Stomach (tissue), 4 donors: ENCODE data around the gene RNASE4.

ENCODE experiments used
- EP300 ChIP-seq: sonication (generic); formaldehyde crosslinking; IDR thresholded peaks from one replicate; pipeline ENCODE4 v1.6.1; 2017; ENCODE audit warnings: antibody characterized with exemption
- POLR2A ChIP-seq, 4 donors: fragments of 450-650 bp; IDR thresholded peaks; one replicate each; pipeline ENCODE4 v1.6.1; 2016; ENCODE audit warnings: antibody characterized with exemption in 4 of 4, control low read depth in 2 of 4, mild to moderate bottlenecking in 1 of 4, moderate library complexity in 1 of 4
- POLR2AphosphoS5 ChIP-seq, 3 donors: sonication (generic); formaldehyde crosslinking; IDR thresholded peaks; one replicate each; pipeline ENCODE4 v1.6.1; 2016; ENCODE audit warnings: antibody characterized with exemption in 3 of 3
- TF ChIP-seq, protein P1 (sequence below), 7 experiments: fragments of 450-650 bp in 4 of 7; fragments of 200-600 bp in 3 of 7; sonication (generic) in 3 of 7; IDR thresholded peaks; one replicate each; pipeline ENCODE4 v1.5.1; 2016 to 2019; ENCODE audit warnings: antibody characterized with exemption in 7 of 7, control low read depth in 2 of 7, mild to moderate bottlenecking in 1 of 7

DNA sequence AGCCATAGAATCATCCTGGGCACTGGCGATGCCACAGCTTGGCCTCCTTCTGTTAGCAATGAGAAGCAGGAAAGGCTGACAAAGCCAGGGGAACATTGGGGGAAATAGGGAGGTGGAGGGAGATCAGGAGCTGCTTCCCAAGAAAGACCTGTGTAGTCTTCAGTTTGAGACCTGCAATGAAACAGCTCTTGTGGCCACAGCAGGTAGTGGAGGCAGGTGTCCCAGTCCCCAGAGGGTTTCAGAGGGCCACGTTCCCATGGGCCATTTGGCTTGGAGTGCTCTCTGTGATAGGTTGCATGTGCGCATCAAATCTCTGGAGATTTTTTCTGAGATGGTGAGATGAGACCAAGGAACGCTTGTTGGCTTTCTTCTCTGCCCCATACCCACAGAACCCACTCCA is 28.5 kb upstream of the RNASE4 start:
- TF ChIP-seq, protein P1, sequence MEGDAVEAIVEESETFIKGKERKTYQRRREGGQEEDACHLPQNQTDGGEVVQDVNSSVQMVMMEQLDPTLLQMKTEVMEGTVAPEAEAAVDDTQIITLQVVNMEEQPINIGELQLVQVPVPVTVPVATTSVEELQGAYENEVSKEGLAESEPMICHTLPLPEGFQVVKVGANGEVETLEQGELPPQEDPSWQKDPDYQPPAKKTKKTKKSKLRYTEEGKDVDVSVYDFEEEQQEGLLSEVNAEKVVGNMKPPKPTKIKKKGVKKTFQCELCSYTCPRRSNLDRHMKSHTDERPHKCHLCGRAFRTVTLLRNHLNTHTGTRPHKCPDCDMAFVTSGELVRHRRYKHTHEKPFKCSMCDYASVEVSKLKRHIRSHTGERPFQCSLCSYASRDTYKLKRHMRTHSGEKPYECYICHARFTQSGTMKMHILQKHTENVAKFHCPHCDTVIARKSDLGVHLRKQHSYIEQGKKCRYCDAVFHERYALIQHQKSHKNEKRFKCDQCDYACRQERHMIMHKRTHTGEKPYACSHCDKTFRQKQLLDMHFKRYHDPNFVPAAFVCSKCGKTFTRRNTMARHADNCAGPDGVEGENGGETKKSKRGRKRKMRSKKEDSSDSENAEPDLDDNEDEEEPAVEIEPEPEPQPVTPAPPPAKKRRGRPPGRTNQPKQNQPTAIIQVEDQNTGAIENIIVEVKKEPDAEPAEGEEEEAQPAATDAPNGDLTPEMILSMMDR (IDR thresholded peaks at IDR 0.05), result no peak
- no peak for TF ChIP-seq POLR2A (IDR thresholded peaks at IDR 0.05)
- TF ChIP-seq POLR2AphosphoS5 (IDR thresholded peaks at IDR 0.05), result no peak
- TF ChIP-seq EP300, result no peak
